AG10803 (cell line): ENCODE results near the gene DNAJC21.
A peak's percentile ranks its signal among the peaks of the same experiment; 100 is the strongest.
"Not testable (repeated sequence)": the region's sequence is repeated elsewhere in the genome, so short reads cannot be mapped to it uniquely, and the experiment has no call there.

Experiments used
- DNase-seq: peaks from one replicate; pipeline ENCODE4 v3.0.0; 2010; ENCODE audit warnings: low read depth
- H3K4me3 ChIP-seq: 2 replicates; pipeline ENCODE4 v1.5.1; 2011; ENCODE audit warnings: mild to moderate bottlenecking, low read length, control low read depth
- TF ChIP-seq, protein P1 (sequence below): conservative IDR thresholded peaks from 2 replicates; pipeline ENCODE4 v1.5.1; 2011; ENCODE audit warnings: mild to moderate bottlenecking, low read length, control low read depth, inconsistent platforms

The DNAJC21 gene

DNA sequence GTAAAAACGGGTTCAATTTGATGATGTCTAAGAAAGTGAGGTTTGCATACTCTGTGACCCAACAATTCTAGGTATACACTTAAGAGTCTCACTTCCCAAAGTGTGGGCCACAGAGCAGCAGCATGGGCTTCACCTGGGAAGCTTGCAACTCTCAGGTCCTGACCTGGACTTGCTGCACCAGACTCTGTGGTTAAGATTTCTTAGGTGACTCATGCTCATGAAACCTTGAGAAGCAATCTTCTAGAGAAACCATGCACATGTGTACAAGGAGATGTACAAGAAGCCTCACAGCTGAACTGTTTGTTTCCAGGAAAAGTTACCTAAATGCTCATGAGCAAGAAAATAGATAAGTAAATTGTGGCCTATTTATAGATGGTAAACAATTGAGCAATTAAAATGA is 30.0 kb downstream of the DNAJC21 start:
- no peak overlapping the region for H3K4me3 ChIP-seq
- DNase-seq = peak; percentile 42
- TF ChIP-seq, protein P1, sequence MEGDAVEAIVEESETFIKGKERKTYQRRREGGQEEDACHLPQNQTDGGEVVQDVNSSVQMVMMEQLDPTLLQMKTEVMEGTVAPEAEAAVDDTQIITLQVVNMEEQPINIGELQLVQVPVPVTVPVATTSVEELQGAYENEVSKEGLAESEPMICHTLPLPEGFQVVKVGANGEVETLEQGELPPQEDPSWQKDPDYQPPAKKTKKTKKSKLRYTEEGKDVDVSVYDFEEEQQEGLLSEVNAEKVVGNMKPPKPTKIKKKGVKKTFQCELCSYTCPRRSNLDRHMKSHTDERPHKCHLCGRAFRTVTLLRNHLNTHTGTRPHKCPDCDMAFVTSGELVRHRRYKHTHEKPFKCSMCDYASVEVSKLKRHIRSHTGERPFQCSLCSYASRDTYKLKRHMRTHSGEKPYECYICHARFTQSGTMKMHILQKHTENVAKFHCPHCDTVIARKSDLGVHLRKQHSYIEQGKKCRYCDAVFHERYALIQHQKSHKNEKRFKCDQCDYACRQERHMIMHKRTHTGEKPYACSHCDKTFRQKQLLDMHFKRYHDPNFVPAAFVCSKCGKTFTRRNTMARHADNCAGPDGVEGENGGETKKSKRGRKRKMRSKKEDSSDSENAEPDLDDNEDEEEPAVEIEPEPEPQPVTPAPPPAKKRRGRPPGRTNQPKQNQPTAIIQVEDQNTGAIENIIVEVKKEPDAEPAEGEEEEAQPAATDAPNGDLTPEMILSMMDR = no peak

DNA sequence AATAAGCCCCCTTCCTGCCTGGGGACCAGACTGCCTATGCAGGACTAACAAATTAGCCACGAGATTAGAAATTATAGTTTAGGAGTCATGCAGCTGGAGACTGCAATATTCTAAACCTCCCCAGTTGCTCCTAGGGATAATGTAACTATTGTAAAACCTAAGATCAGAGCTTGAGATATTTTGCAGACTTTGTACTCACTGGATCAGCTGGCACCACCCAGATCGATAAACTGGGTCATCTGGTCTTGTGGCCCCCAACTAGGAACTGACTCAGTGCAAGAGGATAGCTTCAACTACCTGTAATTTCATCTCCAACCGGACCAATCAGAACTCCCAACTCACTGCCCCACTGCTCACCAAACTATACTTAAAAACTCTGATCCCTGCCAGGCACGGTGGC is 38.2 kb downstream of the DNAJC21 start:
- TF ChIP-seq, protein P1 = no peak
- DNase-seq = no peak
- H3K4me3 ChIP-seq = no peak overlapping the region

DNA sequence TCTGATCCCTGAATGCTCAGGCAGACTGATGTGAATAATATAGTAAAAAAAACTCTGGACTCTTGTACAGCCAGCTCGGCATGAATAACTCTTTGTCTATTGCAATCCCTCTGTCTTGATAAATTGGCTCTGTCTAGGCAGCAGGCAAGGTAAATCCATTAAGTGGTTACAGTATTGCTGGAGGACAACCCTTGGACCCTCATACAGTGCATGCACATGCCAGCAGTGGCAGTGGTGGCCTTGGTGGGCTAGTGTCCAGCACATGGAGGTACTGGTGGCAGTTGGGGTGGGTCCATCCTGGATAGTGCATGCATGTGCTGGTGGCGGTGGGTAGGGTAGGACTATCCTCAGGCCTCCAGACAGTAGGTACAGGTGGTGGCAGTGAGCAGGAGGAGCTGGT is 38.9 kb downstream of the DNAJC21 start:
- DNase-seq = no peak
- no peak overlapping the region for H3K4me3 ChIP-seq
- TF ChIP-seq, protein P1 = no peak

DNA sequence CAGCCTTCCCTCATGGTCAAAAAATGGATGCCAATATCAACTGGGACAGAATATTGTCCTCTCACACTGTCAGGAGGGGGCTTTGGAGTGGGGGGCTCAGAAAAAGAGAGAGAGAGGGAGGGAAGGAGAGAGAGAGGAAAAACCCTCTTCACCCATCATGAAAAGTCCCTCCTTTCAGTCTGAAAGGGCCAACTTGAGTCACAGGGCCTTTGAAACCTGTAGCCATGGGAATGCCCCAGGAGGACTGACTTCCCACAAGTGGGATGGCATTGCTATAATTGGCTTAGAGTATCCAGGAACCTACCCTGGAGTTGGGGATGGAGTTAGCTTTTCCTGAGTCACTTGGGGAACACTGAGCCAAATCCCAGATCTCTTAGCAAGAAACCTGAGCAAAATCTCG is 41.2 kb downstream of the DNAJC21 start:
- no peak for DNase-seq
- H3K4me3 ChIP-seq = no peak overlapping the region
- TF ChIP-seq, protein P1 = no peak

DNA sequence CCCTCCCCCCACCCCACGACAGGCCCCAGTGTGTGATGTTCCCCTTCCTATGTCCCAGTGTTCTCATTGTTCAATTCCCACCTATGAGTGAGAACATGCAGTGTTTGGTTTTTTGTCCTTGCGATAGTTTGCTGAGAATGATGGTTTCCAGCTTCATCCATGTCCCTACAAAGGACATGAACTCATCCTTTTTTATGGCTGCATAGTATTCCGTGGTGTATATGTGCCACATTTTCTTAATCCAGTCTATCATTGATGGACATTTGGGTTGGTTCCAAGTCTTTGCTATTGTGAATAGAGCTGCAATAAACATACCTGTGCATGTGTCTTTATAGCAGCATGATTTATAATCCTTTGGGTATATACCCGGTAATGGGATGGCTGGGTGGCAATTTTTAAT is 42.3 kb downstream of the DNAJC21 start:
- not testable (repeated sequence) for DNase-seq, H3K4me3 ChIP-seq

DNA sequence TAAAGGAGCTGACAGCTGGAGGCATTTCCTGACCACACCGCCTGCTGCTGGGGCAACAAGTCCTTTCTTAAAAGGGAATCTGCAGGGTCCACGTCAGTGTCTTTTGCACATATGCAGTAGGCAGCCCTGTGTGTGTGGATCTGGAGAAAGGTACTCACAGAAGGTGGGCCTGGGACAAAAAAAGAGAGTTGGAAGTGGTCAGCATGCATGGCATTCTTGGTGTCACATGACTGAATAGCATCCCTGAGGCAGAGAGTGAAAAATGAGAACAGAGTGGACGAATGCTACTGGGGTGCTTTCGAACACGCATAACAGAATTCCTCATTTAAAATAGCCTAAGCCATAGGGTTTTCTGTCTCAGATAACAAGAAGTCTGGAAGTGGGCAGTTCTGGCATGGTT is 47.0 kb downstream of the DNAJC21 start:
- TF ChIP-seq, protein P1 = no peak
- H3K4me3 ChIP-seq = no peak overlapping the region
- no peak for DNase-seq

DNA sequence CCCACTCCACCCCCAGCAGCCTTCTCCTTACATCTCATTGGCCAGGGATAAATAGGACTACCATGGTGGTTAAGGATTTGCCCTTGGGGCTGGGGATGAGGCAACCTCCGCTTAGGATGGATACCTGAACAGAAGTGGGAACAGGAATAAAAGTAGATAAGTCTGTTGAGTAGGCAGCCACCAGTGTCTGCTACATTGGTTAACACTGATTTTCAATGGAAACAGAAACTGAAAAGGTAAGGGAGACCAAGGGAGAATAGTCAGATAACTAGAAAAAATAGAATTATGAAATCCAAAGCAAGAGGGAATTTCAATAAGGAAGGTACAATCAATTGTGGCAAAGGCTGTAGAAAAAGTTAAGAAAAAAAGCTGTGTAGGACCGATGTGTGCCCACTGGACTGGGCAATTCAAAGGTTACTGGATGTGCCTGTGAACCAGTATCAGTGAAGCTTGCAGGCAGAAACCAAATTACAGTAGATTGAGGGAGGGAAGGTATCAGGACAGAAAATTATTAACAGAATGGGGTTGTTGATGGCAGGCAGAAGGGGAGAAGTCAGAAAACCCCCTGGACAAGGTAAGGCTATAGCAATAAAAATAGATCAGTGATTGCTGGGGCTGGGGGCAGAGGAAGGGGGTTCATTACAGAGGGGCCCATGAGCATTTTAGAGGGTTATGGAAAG is 48.7 kb downstream of the DNAJC21 start:
- no peak overlapping the region for H3K4me3 ChIP-seq
- TF ChIP-seq, protein P1 = no peak
- no peak for DNase-seq

GRCh38 chr5:34978681-34979080 is 49.3 kb downstream of the DNAJC21 start:
- DNase-seq = no peak
- H3K4me3 ChIP-seq = no peak overlapping the region
- TF ChIP-seq, protein P1 = no peak
